ENCODE measurements around the gene NR2E3.

NR2E3 gene

DNA sequence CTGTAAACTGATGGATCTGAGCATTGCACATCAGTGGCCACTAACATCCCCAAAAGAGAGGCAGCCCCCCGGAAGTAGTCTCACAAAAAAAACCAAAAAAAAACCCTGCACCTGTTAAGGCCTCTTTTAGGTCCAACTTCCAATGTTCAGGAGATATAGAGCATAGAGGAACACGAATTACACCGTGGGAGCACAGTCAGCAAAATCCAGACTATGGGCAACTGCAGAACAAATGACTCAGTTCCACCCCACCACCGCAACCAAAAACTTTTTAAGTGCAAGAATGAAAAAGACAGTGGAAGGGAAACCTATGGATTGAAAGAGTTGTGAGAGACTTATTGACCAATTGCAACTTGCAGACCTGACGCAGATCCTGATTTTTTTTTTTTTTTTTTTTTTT, 42.2 kb upstream of the NR2E3 start:
- Histone ChIP-seq H3K4me3 (ENCODE audit: low read length, poor library complexity, severe bottlenecking) (no peak overlapping the region), H3K9me3 (ENCODE audit: insufficient read depth, low read depth, low read length) (no peaks in the 10 kb centered on the region), H3K9me2 (replicated peaks; ENCODE audit: low read depth, low read length) (no peaks in the 10 kb centered on the region), H3K9ac (ENCODE audit: low read depth, low read length, poor library complexity, severe bottlenecking) (no peak overlapping the region), H3F3A (ENCODE audit: low read depth) (no peaks in the 10 kb centered on the region), H3K79me2 (ENCODE audit: insufficient read depth, low read length) (no peaks in the 10 kb centered on the region), H3K4me1 (ENCODE audit: insufficient read depth, low read length, poor library complexity, severe bottlenecking) (no peaks in the 10 kb centered on the region), H3K27me3 (ENCODE audit: insufficient read depth, low read length, poor library complexity, severe bottlenecking) (no peaks in the 10 kb centered on the region), H2AFZ (ENCODE audit: low read length) (no peak overlapping the region), H3K4me2 (ENCODE audit: low read depth, low read length, poor library complexity, severe bottlenecking) (no peak overlapping the region), H4K20me1 (ENCODE audit: insufficient read depth, low read length, poor library complexity, severe bottlenecking) (no peaks in the 10 kb centered on the region), H3K36me3 (ENCODE audit: insufficient read depth, low read length) (no peaks in the 10 kb centered on the region)
- TF ChIP-seq, protein P1, sequence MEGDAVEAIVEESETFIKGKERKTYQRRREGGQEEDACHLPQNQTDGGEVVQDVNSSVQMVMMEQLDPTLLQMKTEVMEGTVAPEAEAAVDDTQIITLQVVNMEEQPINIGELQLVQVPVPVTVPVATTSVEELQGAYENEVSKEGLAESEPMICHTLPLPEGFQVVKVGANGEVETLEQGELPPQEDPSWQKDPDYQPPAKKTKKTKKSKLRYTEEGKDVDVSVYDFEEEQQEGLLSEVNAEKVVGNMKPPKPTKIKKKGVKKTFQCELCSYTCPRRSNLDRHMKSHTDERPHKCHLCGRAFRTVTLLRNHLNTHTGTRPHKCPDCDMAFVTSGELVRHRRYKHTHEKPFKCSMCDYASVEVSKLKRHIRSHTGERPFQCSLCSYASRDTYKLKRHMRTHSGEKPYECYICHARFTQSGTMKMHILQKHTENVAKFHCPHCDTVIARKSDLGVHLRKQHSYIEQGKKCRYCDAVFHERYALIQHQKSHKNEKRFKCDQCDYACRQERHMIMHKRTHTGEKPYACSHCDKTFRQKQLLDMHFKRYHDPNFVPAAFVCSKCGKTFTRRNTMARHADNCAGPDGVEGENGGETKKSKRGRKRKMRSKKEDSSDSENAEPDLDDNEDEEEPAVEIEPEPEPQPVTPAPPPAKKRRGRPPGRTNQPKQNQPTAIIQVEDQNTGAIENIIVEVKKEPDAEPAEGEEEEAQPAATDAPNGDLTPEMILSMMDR (conservative IDR thresholded peaks at IDR 0.05; ENCODE audit: low read length): no peak
- no peak for TF ChIP-seq EZH2phosphoT487 (IDR thresholded peaks at IDR 0.05; ENCODE audit: borderline replicate concordance)

DNA sequence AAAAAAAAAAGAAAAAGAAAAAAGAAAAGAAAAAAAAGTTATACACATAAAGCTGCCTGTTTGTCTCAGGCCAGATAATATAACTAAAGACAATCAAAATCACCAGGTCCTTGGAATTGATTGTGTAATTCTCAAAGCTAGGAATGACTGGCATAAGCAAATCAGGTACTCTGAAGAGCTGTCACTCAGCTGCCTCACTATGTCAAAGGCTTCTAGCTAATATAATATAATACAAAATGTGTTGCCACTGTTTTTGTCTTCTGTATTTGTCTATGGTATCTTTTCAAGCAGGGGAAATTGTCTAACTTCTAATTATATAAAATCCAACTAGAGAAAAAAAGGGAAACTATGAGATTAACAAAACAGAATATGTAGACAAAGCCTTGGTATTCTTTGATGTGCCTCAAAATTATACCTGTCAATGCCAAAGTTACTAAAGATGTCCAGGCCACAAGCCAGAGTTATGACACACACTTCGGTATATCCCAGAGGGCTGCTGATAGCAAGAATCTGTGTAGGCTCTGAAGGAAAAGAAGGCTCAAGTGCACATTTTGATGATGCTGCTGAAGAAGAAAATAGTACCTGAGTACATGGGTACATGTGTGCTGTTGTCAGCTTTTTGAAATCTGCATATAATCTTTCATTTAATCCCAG, 37.0 kb upstream of the NR2E3 start:
- H4K20me1 ChIP-seq (ENCODE audit: insufficient read depth, low read length, poor library complexity, severe bottlenecking): no peaks in the 10 kb centered on the region
- TF ChIP-seq EZH2phosphoT487 (IDR thresholded peaks at IDR 0.05; ENCODE audit: borderline replicate concordance): no peak
- TF ChIP-seq, protein P1 (conservative IDR thresholded peaks at IDR 0.05; ENCODE audit: low read length): no peak
- H3K9me2 ChIP-seq (replicated peaks; ENCODE audit: low read depth, low read length): no peaks in the 10 kb centered on the region
- H3F3A ChIP-seq (ENCODE audit: low read depth): no peaks in the 10 kb centered on the region
- no peaks in the 10 kb centered on the region for H3K4me1 ChIP-seq (ENCODE audit: insufficient read depth, low read length, poor library complexity, severe bottlenecking)
- H3K27me3 ChIP-seq (ENCODE audit: insufficient read depth, low read length, poor library complexity, severe bottlenecking): no peaks in the 10 kb centered on the region
- no peaks in the 10 kb centered on the region for H3K9me3 ChIP-seq (ENCODE audit: insufficient read depth, low read depth, low read length)
- no peaks in the 10 kb centered on the region for H3K79me2 ChIP-seq (ENCODE audit: insufficient read depth, low read length)
- H3K36me3 ChIP-seq (ENCODE audit: insufficient read depth, low read length): no peaks in the 10 kb centered on the region
- no peak overlapping the region for H3K4me2 ChIP-seq (ENCODE audit: low read depth, low read length, poor library complexity, severe bottlenecking)
- H3K9ac ChIP-seq (ENCODE audit: low read depth, low read length, poor library complexity, severe bottlenecking): no peak overlapping the region
- no peak overlapping the region for H3K4me3 ChIP-seq (ENCODE audit: low read length, poor library complexity, severe bottlenecking)
- no peak overlapping the region for H2AFZ ChIP-seq (ENCODE audit: low read length)

DNA sequence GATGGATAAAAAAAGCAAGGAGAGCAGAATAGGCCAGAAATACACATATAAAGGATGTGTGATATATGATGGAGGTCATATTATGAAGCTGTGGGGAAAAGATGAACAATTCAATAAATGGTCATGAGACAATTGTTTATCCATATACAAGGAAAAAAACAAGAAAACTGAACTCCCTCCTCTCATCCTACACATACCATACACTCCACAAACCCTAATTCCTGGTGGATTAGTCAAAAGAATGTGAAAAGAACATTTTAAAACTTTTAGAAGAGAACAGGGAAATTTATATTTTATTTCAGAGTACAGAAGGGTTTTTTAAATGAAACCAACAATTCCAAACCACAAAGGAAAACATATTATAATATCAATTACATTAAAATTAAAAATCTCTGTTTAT, 34.5 kb upstream of the NR2E3 start:
- Histone ChIP-seq H3K9me3 (ENCODE audit: insufficient read depth, low read depth, low read length) (no peaks in the 10 kb centered on the region), H3F3A (ENCODE audit: low read depth) (no peaks in the 10 kb centered on the region), H3K36me3 (ENCODE audit: insufficient read depth, low read length) (no peaks in the 10 kb centered on the region), H3K9me2 (replicated peaks; ENCODE audit: low read depth, low read length) (no peaks in the 10 kb centered on the region), H3K27me3 (ENCODE audit: insufficient read depth, low read length, poor library complexity, severe bottlenecking) (no peaks in the 10 kb centered on the region), H3K4me1 (ENCODE audit: insufficient read depth, low read length, poor library complexity, severe bottlenecking) (no peaks in the 10 kb centered on the region), H2AFZ (ENCODE audit: low read length) (no peak overlapping the region), H3K79me2 (ENCODE audit: insufficient read depth, low read length) (no peaks in the 10 kb centered on the region), H3K4me2 (ENCODE audit: low read depth, low read length, poor library complexity, severe bottlenecking) (no peak overlapping the region), H3K9ac (ENCODE audit: low read depth, low read length, poor library complexity, severe bottlenecking) (no peak overlapping the region), H4K20me1 (ENCODE audit: insufficient read depth, low read length, poor library complexity, severe bottlenecking) (no peaks in the 10 kb centered on the region), H3K4me3 (ENCODE audit: low read length, poor library complexity, severe bottlenecking) (no peak overlapping the region)
- no peak for TF ChIP-seq EZH2phosphoT487 (IDR thresholded peaks at IDR 0.05; ENCODE audit: borderline replicate concordance)
- TF ChIP-seq, protein P1 (conservative IDR thresholded peaks at IDR 0.05; ENCODE audit: low read length): no peak
